Activated CD8-positive, alpha-beta memory T cell treated with anti-CD3 and anti-CD28 coated beads for 4 hours (primary cell): Measurements from ENCODE around the gene CCDC201.
"Not testable (repeated sequence)": the region's sequence is repeated elsewhere in the genome, so short reads cannot be mapped to it uniquely, and the experiment has no call there.

Source experiments
- DNase-seq, 2 donors: peaks; one replicate each; pipeline ENCODE4 v3.0.0-alpha.2; 2020; ENCODE audit warnings: low read depth in 2 of 2

The CCDC201 gene

DNA sequence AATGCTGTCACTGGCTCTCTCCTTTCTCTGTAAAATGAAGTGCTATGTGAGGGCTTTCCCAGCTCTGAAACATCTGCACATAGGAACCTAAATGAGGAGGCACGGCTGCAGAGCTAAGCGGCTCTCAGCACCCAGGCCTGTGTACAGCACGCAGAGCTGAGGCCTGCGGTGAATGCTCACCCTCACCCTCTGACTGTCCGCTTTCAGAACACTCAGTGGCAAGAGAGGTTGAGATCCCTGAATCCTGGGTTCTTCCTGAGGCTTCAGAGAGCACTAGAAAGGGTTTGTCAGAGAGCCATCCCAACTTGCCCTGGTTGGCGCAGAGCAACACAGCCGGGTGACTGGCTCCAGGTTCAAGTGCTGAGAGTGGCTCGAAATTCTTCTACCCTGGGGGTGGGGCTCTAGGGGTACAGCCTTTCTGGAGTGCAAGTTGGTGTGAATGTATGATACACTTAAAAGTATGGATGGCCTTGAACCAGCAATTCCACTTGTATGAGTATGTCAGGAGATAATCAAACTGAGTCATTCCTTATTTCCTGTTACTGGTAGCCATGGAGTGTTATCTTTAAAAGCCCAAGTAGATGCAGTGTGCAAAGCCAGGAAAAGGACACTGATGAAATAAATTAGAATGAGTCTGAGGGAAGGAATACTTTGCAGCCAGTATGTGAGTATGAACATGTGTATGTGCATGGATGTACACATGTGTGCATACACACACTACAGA is 1.7 kb upstream of the CCDC201 start:
- no peak for DNase-seq

DNA sequence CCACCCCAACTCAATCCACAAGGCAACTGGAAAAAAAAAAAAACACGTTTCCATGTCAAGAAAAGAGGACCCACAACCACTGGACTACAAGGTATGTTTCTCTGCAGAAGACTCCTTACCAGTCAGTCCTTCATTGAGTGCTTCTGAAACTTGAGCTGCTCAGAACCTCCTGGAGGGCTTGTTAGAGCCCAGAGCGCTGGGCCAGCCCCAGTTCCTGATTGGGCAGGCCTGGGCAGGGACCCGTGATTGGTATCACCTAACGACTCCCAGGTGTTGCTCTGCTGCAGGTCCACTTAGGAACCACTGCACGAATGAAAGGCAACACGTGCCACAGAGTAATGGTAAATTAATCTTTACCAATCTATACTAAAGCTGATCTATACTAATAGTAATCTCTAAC is 473 bp upstream of the CCDC201 start:
- no peak for DNase-seq

DNA sequence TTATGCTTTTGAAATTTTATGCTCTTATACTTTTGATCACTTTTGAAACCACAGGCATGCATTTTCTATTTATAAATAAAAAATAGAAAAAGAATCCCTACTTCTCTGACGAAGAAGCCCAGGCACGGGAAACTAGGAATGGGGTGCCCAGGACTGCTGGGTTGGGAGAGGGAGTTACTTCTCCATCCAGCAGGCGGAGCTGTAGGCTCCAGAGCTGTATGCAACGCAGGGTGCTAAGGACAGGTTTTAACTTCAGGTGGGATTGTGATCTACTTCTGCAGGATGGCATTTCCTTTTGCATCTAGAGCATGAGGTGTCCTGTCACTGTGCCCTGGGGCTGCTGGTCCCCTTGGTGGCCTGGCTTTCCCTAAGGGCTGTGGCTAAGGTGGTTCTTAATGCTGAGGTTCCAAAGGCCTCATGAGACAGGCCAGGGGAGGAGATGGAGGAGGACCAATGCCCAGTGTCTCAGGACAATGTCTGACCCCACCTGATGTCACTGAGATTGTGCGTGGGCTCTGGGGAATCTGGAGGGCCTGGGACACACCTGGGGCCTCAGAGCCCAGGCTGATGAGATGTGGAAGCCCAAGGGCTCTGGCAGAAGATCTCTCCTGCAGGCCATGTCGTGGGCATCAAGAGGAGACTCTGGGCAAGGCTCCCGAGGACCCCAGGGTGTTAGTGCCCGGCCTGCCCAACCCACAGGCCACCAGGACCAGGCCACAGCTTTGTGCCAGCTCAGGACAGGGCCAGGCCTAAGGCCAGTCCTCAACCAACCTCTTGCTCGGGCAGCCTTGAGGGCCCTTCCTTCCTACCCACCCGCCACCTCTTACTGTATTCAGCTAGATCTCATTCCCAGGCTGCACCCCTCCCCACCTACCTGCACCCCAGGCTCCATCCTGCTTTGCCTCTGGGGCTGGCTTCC is 507 bp downstream of the CCDC201 start:
- DNase-seq, result no peak

DNA sequence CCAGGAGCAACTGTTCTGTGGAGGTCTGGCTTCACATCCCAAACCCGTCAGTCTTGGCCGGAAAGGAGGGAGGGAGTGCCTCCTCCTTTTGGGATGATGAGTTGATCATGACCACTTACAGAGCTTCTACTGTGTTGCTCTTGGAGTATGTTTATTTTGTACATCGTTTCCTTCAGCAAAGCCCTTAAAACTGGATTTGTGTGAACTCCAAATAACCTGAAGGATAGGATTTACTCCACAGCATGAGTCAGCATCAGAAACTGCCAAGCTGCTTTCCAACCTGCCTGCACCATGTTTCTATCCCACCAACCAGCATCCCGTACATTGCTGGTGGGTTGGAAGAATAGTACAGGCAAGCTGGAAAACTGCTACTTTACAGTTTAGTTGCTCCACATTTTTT is 3.5 kb downstream of the CCDC201 start:
- DNase-seq, result no peak

DNA sequence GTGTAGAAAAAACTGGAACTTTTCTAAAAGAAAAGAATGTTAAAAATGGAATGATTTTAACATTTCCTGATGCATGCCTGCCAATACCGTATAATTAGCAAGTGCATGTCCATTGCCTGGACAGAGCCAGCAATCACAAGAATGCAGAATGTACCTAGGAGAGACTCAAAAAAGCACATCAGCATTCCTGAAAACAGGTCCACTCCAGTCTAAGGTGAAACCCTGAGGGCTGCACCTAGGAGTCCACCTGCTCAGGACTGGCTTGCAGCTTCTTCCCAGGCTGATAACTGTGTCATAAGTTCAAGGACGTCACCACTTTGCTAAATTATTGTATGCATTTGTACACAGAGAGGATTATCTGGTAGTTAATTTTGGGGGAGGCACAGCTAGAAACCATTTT is 5.4 kb downstream of the CCDC201 start:
- DNase-seq, result no peak

DNA sequence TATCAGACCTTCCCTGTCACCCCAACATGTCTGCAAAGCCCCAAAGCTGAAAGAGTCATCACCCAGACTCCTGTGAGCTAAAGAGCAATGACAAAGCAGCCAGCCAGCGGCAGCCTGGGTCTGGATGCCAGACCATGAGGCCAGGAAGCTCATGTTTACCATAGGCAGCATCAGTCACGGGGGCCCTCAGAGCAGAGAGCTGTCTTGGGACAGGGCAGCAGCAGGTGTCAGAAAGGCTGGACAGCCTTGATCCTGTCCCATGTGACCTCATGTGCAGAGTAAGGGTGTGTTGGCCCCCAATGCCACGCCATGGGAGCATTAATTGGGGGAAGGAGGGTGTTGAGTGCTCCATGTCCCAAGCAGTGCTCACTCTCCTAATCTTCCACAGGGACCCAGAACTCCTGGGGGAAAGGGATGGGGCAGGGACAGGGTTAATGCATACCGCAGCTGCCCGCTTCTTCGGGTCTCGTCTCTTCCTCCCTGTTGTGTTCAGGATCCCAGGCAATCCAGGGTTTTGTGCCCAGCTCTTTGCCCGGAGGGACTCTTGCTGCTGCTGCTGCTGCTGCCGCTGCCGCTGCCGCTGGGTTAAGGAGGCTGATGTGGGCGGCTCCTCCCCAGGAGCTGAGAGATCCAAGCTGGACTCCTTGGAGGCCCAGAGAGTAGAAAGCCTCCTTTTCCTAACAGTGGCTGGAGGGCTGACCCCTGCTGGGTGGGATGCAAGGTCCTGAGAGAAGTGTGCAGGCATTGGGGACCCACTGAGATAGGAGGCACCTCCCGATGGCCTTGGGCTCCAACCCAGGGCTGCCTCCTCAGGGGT is 7.1 kb downstream of the CCDC201 start:
- no peak for DNase-seq

DNA sequence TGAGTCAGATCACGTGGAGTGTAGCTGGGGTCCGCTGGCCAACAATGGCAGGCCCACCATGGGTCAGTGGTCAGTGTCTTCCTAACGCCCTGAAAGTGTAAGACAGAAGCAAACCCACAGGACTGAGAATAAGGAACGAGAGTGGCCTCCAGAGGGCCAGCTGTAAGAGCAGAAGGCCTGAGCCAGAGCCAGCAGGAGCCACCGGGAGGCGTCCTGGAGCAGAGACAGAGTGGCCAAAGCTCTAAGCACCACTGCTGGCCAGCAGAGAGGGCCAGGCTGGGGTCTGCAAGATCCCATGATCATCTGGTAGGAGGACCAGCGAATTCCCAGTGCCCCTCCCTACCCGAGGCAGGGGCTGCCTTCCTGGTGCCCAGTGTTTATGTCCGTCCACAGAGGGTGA is 9.2 kb downstream of the CCDC201 start:
- DNase-seq, result no peak

DNA sequence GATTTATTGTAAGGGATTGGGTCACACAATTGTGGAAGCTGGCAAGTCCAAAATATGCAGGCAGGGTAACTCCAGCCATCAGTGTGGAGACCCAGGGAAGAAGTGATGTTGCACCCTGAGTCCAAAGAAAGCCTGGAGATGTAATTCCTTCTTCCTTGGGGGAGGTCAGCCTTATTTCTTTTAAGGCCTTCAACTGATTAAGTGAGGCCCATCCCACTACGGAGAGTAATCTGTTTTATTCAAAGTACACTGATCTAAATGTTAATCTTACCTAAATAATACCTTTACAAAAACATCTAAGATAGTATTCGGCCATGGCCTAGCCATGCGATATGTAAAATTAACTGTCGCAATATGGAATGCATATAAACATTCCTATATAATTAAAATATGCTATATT is 16.0 kb downstream of the CCDC201 start:
- DNase-seq, result not testable (repeated sequence)

DNA sequence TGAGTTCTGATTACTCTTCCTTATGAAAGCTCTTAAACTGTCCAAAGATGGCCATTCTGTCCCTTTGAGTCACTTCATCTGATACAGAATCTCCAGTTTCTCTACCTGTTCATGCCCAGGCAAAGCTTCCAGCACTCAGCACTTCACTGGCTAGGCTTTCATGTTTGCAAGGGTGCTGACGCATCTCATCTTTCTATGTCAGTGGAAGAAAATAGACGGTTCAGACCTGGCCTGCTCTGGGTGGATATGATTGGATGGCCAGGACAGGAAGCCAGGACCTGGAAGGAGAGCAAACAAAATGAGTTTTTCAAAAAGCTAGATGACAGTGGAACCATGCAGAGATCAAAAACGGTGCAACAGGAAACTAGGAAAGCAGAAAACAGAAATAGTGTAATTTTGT is 17.2 kb downstream of the CCDC201 start:
- not testable (repeated sequence) for DNase-seq

DNA sequence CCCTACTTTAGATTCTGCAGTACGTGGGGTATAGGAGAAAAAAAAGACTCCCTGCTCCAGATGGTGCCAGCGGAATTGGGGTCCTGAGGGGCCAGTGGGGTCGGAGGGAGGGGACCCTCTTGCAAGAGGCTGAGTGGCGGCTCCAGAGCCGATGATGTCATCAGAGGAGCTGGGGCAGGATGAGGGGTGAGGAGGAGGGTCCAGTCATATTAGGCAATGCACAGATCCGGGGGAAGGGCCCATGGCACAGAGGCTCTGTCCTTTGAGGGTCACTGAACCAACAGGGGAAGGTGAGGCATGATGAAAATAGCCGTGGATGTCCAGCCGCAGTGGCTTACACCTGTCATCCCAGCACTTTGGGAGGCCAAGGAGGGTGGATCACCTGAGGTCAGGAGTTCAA is 19.4 kb downstream of the CCDC201 start:
- DNase-seq, result not testable (repeated sequence)

DNA sequence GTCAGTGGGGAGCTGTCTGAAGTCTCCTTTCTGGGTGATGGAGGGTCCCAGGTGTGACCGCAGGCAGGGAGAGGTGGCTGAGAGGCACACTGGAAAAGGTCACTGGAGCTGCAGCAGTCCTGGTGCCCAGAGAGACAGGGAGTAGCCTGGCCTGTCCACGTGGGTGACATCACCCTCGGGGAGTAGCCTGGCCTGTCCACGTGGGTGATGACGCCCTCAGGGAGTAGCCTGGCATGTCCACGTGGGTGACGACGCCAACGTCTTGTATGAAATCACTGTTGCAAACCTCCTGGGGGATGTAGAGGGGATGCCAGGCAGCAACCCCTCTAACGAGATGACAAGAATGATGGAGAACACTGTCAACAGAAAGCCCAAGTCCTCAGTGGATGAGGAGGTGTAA is 19.9 kb downstream of the CCDC201 start:
- not testable (repeated sequence) for DNase-seq

DNA sequence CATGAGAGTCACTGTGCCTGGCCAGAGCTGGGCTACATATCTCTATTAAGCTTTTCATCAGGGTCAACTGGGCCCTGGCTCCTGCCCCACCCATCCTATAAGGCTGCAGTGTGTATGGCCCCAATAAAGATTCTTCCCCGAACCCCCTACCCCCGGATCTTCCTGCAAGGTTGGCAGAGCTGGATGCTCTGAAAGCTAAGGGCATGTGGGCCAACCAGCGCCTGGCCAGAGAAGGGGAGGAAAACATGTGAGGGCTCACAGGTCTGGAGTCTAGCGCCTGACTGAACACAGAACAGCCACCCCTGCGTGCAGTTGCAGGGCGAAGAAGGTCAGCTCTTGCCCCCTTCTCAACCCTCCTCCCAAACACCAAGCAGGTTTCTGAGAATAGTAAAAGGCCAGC is 24.1 kb downstream of the CCDC201 start:
- DNase-seq, result not testable (repeated sequence)

DNA sequence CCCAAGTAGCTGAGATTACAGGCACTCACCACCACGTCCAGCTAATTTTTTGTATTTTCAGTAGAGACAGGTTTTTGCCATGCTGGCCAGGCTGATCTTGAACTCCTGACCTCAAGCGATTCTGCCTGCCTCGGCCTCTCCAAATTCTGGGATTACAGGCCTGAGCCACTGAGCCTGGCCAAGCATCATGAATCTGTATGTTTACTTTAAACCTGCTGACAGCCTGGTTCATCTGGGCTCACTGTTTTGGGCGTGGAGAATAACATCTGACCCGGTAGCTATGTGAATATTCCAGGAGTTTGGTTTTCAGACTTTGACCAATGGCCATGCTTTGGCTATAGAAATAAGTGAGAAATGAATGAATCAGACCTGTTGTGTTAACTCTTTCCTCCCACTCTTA is 26.3 kb downstream of the CCDC201 start:
- not testable (repeated sequence) for DNase-seq

DNA sequence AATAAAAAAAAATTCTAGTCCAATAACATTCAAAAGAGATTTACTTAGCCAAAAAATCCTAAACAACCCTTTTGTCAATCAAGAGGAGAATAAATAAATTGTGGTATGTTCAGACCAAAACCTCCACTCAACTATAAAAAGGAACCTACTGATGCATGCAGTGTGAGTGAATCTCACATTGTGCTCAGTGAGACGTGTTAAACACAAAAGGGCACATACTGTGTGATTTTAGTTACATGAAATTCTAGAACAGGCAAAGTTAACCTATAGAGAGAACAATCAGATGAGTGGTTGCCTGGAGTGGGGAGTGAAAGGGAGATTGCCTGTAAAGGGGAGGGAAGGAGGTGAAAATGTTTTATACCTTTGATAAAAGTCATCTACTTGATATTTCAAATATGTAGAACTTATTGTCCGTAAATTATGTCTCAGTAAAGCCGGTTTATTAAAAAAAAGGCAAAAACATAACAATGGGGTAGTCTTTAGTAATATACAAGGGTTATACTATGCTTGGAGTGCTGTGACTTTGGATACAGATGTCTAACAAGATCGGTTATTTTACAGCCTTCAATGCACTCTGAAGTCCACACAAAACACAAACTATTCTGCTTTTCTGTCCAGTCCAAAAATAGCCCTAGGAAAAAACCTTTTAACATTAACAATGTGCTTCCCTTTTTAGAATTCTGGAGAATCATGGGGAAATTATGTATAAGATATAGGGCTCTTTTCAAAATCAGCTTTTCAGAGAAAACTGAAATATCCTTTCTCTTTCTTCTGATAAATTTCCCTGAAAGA is 30.8 kb downstream of the CCDC201 start:
- DNase-seq, result not testable (repeated sequence)

DNA sequence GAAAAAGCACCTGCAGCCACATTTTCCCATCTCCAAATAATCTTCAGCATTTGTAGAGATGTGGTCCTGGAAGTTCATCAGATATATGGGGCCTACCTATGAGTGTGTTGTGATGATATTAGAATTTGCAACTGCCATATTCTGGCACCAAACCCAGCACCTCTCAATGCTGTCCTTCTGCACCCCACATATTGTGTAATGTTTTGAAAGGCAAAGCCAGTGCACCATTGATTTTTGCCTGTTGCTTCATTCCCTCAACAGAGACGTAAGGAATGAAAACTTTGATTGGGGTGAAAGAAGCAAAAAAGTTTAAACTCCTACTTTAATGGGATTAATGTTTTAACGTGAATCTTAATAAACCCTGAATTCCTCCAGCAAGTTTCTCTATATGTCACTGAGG is 34.0 kb downstream of the CCDC201 start:
- DNase-seq, result not testable (repeated sequence)

DNA sequence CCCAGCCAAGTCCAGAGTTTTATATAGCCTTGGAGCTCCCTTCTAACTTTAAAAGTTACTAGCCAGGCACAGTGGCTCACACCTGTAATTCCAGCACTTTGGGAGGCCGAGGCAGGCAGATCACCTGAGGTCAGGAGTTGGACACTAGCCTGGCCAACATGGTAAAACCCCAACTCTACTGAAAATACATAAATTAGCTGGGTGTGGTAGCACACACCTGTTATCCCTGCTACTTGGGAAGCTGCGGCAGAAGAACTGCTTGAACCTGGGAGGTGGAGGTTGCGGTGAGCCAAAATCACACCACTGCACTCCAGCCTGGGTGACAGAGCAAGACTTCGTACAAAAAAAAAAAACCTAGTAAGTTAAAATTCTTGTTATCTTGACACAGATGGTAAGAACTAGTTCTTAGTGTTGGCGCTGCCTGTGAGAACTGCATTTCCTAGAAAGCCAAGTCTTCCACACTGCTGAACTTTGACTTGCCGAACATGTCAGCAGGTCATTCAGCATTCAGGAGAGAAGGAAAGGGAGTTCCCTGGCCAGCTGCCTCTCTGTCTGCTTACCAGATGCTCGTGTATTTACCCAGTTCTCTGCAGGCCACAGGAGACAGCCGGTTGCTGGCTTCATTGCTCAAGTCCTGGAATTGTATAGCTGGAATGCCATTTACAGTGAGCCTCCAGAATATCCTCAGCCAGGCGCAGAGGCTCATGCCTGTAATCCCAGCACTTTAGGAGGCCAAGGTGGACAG is 40.3 kb downstream of the CCDC201 start:
- not testable (repeated sequence) for DNase-seq

DNA sequence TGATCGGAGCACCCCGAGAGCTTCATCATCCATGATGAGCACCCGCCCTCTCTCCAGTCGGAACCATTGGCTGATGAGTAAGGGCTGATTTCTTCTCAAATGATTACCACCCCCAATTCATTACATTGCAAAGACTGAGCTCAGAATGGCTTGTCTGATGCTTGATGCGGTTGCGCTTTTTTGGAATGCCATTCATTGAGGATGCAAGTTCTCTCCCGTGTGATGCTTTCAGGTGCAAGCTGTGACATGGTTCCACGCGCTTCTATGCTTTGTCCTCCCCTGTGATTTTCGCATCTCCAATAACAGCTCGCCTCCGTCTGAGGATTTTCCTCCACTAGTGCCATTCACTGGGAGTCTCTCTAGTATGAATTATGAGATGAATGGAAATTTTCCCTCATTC is 43.0 kb downstream of the CCDC201 start:
- not testable (repeated sequence) for DNase-seq

DNA sequence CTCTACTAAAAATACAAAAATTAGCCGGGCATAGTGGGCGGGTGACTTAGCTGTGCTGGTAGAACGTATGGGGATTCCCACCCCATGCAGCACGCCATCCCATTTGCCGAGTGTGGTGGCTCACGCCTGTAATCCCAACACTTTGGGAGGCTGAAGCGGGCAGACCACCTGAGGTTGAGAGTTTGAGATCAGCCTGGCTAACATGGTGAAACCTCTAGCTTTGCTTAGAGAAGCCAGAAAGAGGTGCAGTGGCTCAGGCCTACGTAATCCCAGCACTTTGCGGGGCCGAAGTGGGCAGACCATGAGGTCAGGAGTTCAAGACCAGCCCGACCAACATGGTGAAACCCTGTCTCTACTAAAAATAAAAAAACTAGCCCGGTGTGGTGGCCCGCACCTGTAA is 45.2 kb downstream of the CCDC201 start:
- DNase-seq, result not testable (repeated sequence)

DNA sequence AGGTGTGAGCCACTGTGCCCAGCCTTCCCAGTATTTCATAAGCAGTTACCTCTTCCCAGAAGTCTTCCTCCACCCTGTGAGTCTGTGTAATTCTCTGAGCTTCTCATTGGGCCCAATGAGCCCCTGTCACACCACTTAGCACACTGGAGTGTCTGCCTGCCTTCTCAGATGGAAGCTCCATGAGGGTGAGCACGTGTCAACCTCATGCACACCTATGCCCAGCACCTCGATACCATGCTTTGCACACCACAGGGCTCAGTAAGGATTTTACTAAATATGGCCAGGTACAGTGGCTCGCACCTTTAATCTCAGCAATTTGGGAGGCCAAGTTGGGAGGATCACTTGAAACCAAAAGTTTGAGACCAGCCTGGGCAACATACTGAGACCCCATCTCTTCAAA is 46.3 kb downstream of the CCDC201 start:
- DNase-seq, result not testable (repeated sequence)

DNA sequence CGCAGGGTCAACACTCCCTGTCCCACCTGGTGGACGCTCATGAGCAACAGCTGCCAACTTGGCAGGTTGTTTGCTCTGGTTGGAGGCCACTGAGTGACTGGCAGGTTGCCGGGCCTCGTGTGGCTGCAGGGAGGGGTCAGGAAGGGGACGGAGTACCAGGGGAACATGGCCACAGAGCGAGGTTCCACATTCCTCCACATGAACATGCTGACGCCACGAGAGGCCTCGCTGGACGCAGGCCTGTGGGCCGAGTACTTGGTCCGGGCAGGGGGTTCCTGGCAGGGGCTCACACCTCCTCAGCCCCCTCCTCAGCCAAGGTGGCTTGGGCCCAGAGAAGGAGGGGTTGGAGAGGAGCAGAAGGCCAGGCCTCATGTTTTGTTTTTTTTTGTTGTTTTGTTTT is 54.1 kb downstream of the CCDC201 start:
- DNase-seq, result not testable (repeated sequence)

DNA sequence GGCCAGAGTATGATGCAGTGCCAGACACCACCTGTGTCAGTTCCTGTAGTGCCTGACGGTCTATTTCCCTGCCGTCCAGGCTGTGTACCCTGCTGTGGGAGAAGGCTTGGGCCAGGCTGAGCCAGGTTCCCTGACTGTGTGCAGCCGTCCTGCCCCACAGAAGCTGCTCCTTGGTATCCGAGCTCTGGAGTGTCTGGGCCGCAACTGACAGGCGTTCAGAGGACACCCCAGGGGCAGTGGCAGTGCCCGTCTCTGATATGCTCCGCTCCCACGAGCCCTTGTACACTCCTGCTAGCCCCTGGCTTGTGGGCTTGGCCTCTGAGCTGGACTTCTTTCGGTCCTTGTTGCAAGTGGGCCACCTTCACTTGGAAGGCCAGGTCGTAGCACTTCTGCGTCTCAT is 55.0 kb downstream of the CCDC201 start:
- DNase-seq, result not testable (repeated sequence)
